ENCODE results near the gene RAC2. TPM values are rescaled to one million over a fixed set of nuclear protein-coding genes. Genes with fewer than 3 reads are reported as not detected.
A peak's percentile ranks its signal among the peaks of the same experiment; 100 is the strongest.

The RAC2 gene
- total and polyA plus RNA-seq, 2 of the 8 experiments (the other 6 are each of a cell fraction or from before 2014, with no cell fraction given), result 2.3 to 4.3 TPM

GRCh38 chr22:37177755-37178154 is 66.3 kb downstream of the RAC2 start:
- no peak overlapping the region for H2BK20ac ChIP-seq (ENCODE audit: low read length)
- DNase-seq (ENCODE audit: low read depth in 1 of 2, low spot score in 2 of 2) (no peak), FAIRE-seq (no peak)
- H3K4ac ChIP-seq (replicated peaks; ENCODE audit: insufficient read length, low read depth, low read length), result peak overlapping the region; percentile 32
- H3K23ac ChIP-seq (ENCODE audit: insufficient read length), result no peak overlapping the region
- CTCF ChIA-PET (ENCODE audit: partially characterized antibody), result interaction anchor here (0.5 to 4.5 kb wide), 7 partner anchors 12 to 107 kb away, joined by 3 to 25 read pairs (median 4); no protein-coding TSS in a partner anchor
- H3K9me3 ChIP-seq (ENCODE audit: insufficient read depth in 2 of 2, low read depth in 1 of 2, low read length in 1 of 2), result no peaks in the 10 kb centered on the region
- H3K27ac ChIP-seq (ENCODE audit: low read depth, low read length), result no peak overlapping the region
- H3K23me2 ChIP-seq (ENCODE audit: low read depth, low read length), result no peaks in the 10 kb centered on the region
- no peak overlapping the region for H2AFZ ChIP-seq (ENCODE audit: low read length)
- H3K9ac ChIP-seq (replicated peaks in 1 of 4; ENCODE audit: extremely low read depth in 1 of 4, low read depth in 3 of 4, low read length in 3 of 4), result no peak overlapping the region
- H4K5ac ChIP-seq (ENCODE audit: insufficient read length, low read depth, low read length), result no peak overlapping the region
- H3K14ac ChIP-seq (ENCODE audit: insufficient read length), result no peak overlapping the region
- no peak overlapping the region for H4K8ac ChIP-seq (ENCODE audit: extremely low read depth, insufficient read depth, low read length)
- H3K18ac ChIP-seq (ENCODE audit: extremely low read depth, low read length), result no peak overlapping the region
- no peak overlapping the region for H4K91ac ChIP-seq (replicated peaks; ENCODE audit: insufficient read length, low read length)
- no peaks in the 10 kb centered on the region for H3K79me2 ChIP-seq (ENCODE audit: control insufficient read depth in 1 of 2, insufficient read depth in 2 of 2, low read length in 2 of 2)
- 0 out of 2 replicates have a peak overlapping the region, but pooled peaks have one; percentile 61 for H2BK15ac ChIP-seq (ENCODE audit: low read length)
- H3K4me3 ChIP-seq (ENCODE audit: extremely low read depth in 1 of 4, insufficient read depth in 2 of 4, low read depth in 3 of 4, low read length in 4 of 4), result no peak overlapping the region
- H2BK5ac ChIP-seq (ENCODE audit: low read depth, low read length), result no peak overlapping the region
- POLR2A ChIA-PET (ENCODE audit: partially characterized antibody), result interaction anchor here (1.1 to 1.7 kb wide), 2 partner anchors 10 to 20 kb away, joined by 3 to 4 read pairs; partner anchors contain the start of gene C1QTNF6
- no peak overlapping the region for H2BK12ac ChIP-seq (ENCODE audit: low read depth, low read length)
- WGBS, 2 experiments (ENCODE audit: extremely low coverage in 1 of 2, insufficient coverage in 1 of 2, insufficient read length in 1 of 2, insufficient replicate concordance in 2 of 2, low coverage in 1 of 2, low lambda C conversion rate in 2 of 2, missing lambda C conversion rate in 1 of 2), result 90% methylated on average over 3 of the region's 3 CpGs; no CpG with 5 or more reads in 1 of the 2 experiments
- no peaks in the 10 kb centered on the region for H3K79me1 ChIP-seq (ENCODE audit: low read depth, low read length)
- H2BK120ac ChIP-seq (replicated peaks; ENCODE audit: low read depth, low read length), result no peak overlapping the region
- H3K4me1 ChIP-seq (replicated peaks in 1 of 4; ENCODE audit: control insufficient read depth in 3 of 4, insufficient read depth in 4 of 4, low read length in 3 of 4), result peaks cover 0 to under 1% (median 0%) of the 10 kb centered on the region in 4 experiments; a peak in 2 of 7 replicates
- no peaks in the 10 kb centered on the region; a peak in 2 of 7 replicates for H3K27me3 ChIP-seq (replicated peaks in 1 of 4; ENCODE audit: control insufficient read depth in 3 of 4, extremely low read depth in 1 of 4, insufficient read depth in 3 of 4, low read length in 3 of 4)
- no peaks in the 10 kb centered on the region for H3K36me3 ChIP-seq (ENCODE audit: control insufficient read depth in 2 of 4, insufficient read depth in 4 of 4, low read length in 3 of 4)
- no peak overlapping the region for H3K56ac ChIP-seq (replicated peaks; ENCODE audit: insufficient read length, low read depth, low read length)
- no peak overlapping the region for H3K4me2 ChIP-seq (ENCODE audit: insufficient read depth in 1 of 2, low read depth in 2 of 2, low read length in 2 of 2)
- H4K20me1 ChIP-seq (replicated peaks in 1 of 2; ENCODE audit: control insufficient read depth in 1 of 2, insufficient read depth in 2 of 2, low read length in 2 of 2), result no peaks in the 10 kb centered on the region
- no peak overlapping the region for H2AK5ac ChIP-seq (ENCODE audit: low read depth, low read length)
- no peak for TF ChIP-seq RAD21 (IDR thresholded peaks at IDR 0.05 in 1 of 2, conservative IDR thresholded peaks at IDR 0.05 in 1 of 2; ENCODE audit: low read depth in 2 of 2, low read length in 2 of 2)
- TF ChIP-seq KDM4A (IDR thresholded peaks at IDR 0.05; ENCODE audit: low read depth, low read length, severe bottlenecking), result no peak
- TF ChIP-seq TAF1 (IDR thresholded peaks at IDR 0.05; ENCODE audit: low read depth, low read length), result no peak
- TF ChIP-seq BCL11A (IDR thresholded peaks at IDR 0.05; ENCODE audit: low read depth in 2 of 2, low read length in 2 of 2), result no peak
- TF ChIP-seq ZNF274 (IDR thresholded peaks at IDR 0.05; ENCODE audit: borderline replicate concordance, extremely low read depth, low read length), result no peak
- TF ChIP-seq CHD1 (IDR thresholded peaks at IDR 0.05; ENCODE audit: low read depth, low read length), result no peak
- no peak for TF ChIP-seq POU5F1 (IDR thresholded peaks at IDR 0.05; ENCODE audit: low read depth, low read length)
- TF ChIP-seq RFX5 (IDR thresholded peaks at IDR 0.05; ENCODE audit: borderline replicate concordance, low read depth, low read length), result no peak
- TF ChIP-seq RXRA (IDR thresholded peaks at IDR 0.05; ENCODE audit: insufficient read depth, low read depth, low read length), result no peak
- no peak for TF ChIP-seq ATF2 (IDR thresholded peaks at IDR 0.05; ENCODE audit: low read length)
- TF ChIP-seq CBX8 (IDR thresholded peaks at IDR 0.05; ENCODE audit: borderline replicate concordance, low read depth, low read length), result no peak
- TF ChIP-seq SUZ12 (IDR thresholded peaks at IDR 0.05; ENCODE audit: low read length), result no peak
